Epithelial cell of esophagus (primary cell): ENCODE measurements around the gene HCRTR1.

Experiments
- DNase-seq: peaks from one replicate; pipeline ENCODE4 v3.0.0; 2010; ENCODE audit warnings: low read depth
- H3K4me3 ChIP-seq: 2 replicates; pipeline ENCODE4 v1.5.1; 2011; ENCODE audit warnings: mild to moderate bottlenecking, low read length, control low read depth
- TF ChIP-seq, protein P1 (sequence below): IDR thresholded peaks from 2 replicates; pipeline ENCODE4 v1.5.1; 2011; ENCODE audit warnings: low read depth, mild to moderate bottlenecking, low read length, control low read depth, inconsistent platforms; ENCODE audit not compliant: insufficient read depth; ENCODE audit errors: missing control alignments

Gene HCRTR1

DNA sequence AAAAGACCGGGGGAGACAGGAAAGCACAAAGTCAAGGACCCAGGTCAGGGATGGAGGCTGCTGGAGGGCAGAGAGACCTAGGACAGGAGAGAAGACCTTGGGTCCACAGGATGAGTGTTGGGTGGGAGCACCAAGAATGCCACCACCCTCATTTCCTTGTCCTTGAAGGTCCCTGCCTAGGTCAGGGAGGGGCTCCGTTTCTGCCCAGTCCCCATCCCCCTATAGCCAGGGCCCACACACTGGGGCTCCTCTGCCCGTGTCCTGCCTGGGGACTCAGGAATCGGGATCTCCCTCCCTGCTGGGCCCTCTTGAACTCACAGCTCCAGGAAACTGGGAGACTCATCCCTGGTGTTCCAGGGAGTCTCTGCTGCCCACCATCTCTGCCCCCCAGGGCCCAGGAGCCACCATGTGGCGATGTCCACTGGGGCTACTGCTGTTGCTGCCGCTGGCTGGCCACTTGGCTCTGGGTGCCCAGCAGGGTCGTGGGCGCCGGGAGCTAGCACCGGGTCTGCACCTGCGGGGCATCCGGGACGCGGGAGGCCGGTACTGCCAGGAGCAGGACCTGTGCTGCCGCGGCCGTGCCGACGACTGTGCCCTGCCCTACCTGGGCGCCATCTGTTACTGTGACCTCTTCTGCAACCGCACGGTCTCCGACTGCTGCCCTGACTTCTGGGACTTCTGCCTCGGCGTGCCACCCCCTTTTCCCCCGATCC lies 40.6 kb upstream of the HCRTR1 start:
- TF ChIP-seq, protein P1, sequence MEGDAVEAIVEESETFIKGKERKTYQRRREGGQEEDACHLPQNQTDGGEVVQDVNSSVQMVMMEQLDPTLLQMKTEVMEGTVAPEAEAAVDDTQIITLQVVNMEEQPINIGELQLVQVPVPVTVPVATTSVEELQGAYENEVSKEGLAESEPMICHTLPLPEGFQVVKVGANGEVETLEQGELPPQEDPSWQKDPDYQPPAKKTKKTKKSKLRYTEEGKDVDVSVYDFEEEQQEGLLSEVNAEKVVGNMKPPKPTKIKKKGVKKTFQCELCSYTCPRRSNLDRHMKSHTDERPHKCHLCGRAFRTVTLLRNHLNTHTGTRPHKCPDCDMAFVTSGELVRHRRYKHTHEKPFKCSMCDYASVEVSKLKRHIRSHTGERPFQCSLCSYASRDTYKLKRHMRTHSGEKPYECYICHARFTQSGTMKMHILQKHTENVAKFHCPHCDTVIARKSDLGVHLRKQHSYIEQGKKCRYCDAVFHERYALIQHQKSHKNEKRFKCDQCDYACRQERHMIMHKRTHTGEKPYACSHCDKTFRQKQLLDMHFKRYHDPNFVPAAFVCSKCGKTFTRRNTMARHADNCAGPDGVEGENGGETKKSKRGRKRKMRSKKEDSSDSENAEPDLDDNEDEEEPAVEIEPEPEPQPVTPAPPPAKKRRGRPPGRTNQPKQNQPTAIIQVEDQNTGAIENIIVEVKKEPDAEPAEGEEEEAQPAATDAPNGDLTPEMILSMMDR, result no peak
- no peak for DNase-seq
- H3K4me3 ChIP-seq, result peak overlapping the region; percentile 74

DNA sequence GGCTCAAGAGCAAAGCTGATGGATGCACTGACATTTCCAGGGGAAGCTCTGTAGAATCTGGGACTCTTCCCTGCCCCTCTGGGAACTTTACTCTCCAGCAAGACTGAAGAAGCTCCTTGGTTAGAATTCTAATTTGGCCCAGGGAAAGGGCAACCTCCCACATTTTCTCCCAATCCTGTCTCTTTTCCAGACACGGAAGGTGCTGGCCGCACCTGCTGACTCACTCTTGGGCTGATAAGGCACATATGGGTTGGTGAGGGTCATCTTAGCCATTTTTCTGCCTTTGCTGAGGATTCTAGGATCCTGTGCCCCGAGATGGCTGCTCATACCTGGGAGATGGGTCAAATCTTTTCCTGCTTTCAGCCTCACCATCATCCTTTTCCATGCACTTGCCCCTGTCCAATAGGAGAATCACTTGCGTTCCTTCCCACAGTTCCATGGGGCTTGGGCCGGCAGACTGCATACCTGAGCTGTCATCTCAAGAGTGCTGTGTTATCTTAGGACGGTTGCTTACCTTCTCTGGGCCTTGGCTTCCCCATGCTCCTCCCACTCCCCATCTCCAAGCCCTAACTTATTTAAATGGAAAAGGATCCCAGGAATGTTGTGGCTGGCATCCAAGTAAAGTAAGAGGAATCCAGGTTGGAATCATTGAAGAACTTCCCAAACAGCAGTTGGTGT lies 39.8 kb upstream of the HCRTR1 start:
- peak; percentile 76 for DNase-seq
- TF ChIP-seq, protein P1, result no peak
- H3K4me3 ChIP-seq, result peak overlapping the region; percentile 74

GRCh38 chr1:31579374-31579773 lies 38.1 kb upstream of the HCRTR1 start:
- TF ChIP-seq, protein P1, result no peak
- no peak for DNase-seq
- no peak overlapping the region for H3K4me3 ChIP-seq

DNA sequence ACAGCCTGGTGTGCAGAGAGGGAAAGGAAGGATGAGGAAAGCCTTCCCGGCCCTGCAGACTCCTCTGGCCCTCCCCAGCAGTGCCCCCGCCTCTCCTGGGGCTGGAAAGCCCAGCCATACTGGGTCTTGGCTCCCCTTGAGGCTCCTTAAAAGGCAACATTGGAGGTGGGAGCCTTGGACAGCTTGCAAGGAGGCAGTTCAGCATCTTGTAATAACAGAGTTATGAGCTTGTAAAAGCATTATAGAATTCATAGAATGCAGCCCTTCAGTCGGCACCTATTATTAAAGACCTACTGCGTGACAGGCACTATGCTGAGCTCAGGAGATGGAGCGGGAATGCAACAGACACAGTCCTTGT lies 37.0 kb upstream of the HCRTR1 start:
- no peak for DNase-seq
- TF ChIP-seq, protein P1, result no peak
- H3K4me3 ChIP-seq, result no peak overlapping the region

DNA sequence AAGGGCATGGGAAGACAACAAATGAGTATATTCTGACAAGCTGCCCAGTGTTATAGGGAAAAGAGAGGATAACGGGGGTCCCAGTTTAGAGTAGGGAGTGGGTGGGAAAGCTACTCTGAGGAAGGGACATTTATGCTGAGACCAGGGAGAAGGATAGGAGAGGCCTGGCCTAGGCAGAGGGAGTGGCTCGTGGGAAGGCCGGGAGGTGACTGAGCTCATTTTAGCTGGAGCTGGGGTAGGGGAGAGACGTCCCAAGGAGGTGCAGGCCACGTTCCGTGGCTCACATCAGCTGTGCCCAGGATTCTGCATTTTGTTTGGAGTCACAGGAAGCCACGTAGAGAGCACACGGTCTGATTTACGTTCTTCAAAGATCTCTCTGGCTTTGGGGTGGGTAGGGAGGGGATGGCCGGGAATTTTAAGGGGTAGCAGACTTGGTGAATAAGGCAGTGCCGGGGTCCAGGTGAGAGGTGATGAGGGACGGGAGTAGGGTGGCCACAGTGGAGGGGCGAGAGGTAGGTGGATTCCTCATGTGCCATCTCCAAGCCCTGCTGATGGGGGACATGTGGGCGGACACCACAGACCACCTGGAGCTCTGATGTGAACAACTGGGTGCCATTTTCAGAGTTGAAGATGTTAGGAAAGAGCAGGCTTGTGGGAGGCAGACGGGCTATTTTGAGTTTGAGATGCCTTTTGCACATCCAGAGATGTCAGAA lies 36.4 kb upstream of the HCRTR1 start:
- TF ChIP-seq, protein P1, result no peak
- no peak for DNase-seq
- no peak overlapping the region for H3K4me3 ChIP-seq

- no peak overlapping the region for H3K4me3 ChIP-seq
- peak; percentile 94 for DNase-seq
- TF ChIP-seq, protein P1, result no peak
Measured at GRCh38 chr1:31581821-31582810, 35.4 kb upstream of the HCRTR1 start.
